ENCODE results near the gene DOCK10. TPM values are rescaled to one million over a fixed set of nuclear protein-coding genes. Genes with fewer than 3 reads are reported as not detected.

The DOCK10 gene
- total RNA-seq, 1 experiment from 2014 or later = 5.8 TPM

- no peak overlapping the region for H3K27ac ChIP-seq (ENCODE audit: low read length)
- no peaks in the 10 kb centered on the region for H3K27me3 ChIP-seq (ENCODE audit: control insufficient read depth, insufficient read depth, low read length)
- ATAC-seq (no peak), DNase-seq (ENCODE audit: low read depth, low spot score) (no peak)
- no peaks in the 10 kb centered on the region for H3K9me3 ChIP-seq (ENCODE audit: control insufficient read depth, insufficient read depth, low read depth, low read length)
- BruUV-seq (replicated peaks) = no TSS peak
- ChIA-PET POLR2A (no interaction called here), CTCF (no interaction called here)
- H3K4me3 ChIP-seq (ENCODE audit: low read depth in 2 of 2, low read length in 2 of 2) = peak overlapping the region in 1 of 2 experiments; percentile 44; a peak in 2 of 4 replicates
- no peaks in the 10 kb centered on the region for H3K36me3 ChIP-seq (ENCODE audit: control insufficient read depth, insufficient read depth, low read length)
- in situ Hi-C loops (cut with HindIII; ENCODE audit: low pct_unique_long_range_greater_than_20kb, low sequenced_read_pairs) (no loop called here), intact Hi-C loops (cut with micrococcal nuclease; ENCODE audit: unreplicated experiment) (no loop called here)
- H3K4me1 ChIP-seq (ENCODE audit: control insufficient read depth, insufficient read depth, low read length) = 0 out of 2 replicates have a peak, but pooled peaks cover 4% of the 10 kb centered on the region
- TF ChIP-seq, protein P1, sequence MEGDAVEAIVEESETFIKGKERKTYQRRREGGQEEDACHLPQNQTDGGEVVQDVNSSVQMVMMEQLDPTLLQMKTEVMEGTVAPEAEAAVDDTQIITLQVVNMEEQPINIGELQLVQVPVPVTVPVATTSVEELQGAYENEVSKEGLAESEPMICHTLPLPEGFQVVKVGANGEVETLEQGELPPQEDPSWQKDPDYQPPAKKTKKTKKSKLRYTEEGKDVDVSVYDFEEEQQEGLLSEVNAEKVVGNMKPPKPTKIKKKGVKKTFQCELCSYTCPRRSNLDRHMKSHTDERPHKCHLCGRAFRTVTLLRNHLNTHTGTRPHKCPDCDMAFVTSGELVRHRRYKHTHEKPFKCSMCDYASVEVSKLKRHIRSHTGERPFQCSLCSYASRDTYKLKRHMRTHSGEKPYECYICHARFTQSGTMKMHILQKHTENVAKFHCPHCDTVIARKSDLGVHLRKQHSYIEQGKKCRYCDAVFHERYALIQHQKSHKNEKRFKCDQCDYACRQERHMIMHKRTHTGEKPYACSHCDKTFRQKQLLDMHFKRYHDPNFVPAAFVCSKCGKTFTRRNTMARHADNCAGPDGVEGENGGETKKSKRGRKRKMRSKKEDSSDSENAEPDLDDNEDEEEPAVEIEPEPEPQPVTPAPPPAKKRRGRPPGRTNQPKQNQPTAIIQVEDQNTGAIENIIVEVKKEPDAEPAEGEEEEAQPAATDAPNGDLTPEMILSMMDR (IDR thresholded peaks at IDR 0.05) = no peak
- no peak for TF ChIP-seq SIN3A (IDR thresholded peaks at IDR 0.05; ENCODE audit: borderline replicate concordance, insufficient read depth, low read depth, low read length)
- no peak for TF ChIP-seq TCF7L2 (IDR thresholded peaks at IDR 0.05; ENCODE audit: low read depth, low read length)
- no peak for TF ChIP-seq POLR2AphosphoS5 (IDR thresholded peaks at IDR 0.05; ENCODE audit: low read depth, low read length)
- no peak for TF ChIP-seq REST (IDR thresholded peaks at IDR 0.05; ENCODE audit: insufficient read depth in 1 of 2, low read depth in 2 of 2, low read length in 1 of 2)
These were observed 58.3 kb downstream of the DOCK10 start for GRCh38 chr2:224983712-224984554.

DNA sequence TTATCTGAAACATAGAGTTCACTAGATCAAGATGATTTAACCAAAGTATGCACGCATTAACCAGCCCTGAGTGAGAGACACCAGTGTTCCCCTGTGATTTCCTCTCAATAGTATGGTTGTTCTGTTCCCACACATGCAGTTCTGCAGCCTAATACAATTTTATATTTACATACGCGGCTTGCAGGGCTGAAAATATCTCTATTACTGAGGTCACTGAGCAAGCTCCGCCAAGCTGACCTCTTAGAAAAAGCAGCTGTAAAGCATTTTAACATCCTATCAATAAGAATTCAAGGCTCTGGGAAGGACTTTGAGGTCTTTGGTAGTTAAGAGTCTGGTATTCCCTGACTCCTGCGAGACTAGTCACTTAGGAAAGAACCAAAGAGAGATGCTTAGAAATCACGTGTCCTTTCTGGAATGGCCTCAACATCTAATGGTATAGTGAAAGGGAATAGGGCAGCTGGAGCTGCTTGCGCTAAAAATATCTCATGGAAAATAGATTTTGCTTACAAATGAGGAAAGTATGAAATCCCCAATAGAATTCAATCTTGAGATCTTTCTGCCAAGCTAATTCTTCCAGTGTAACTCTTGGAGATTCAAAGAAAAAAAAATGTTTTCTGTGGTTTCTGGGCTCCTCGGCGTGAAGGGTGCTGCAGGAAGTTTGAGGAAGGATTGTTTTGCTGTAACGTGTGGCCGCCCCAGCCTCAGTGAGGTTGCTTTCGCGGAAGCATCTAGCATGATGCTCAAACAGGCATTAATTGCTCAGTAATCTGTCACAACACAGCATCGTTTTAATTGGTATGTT, 59.2 kb downstream of the DOCK10 start:
- H3K9me3 ChIP-seq (ENCODE audit: control insufficient read depth, insufficient read depth, low read depth, low read length) = no peaks in the 10 kb centered on the region
- TF ChIP-seq POLR2AphosphoS5 (IDR thresholded peaks at IDR 0.05; ENCODE audit: low read depth, low read length) (no peak), REST (IDR thresholded peaks at IDR 0.05; ENCODE audit: insufficient read depth in 1 of 2, low read depth in 2 of 2, low read length in 1 of 2) (no peak), SIN3A (IDR thresholded peaks at IDR 0.05; ENCODE audit: borderline replicate concordance, insufficient read depth, low read depth, low read length) (no peak), TCF7L2 (IDR thresholded peaks at IDR 0.05; ENCODE audit: low read depth, low read length) (no peak)
- TF ChIP-seq, protein P1 (IDR thresholded peaks at IDR 0.05) = no peak
- BruUV-seq (replicated peaks) = no TSS peak
- no peak overlapping the region for H3K27ac ChIP-seq (ENCODE audit: low read length)
- CTCF ChIA-PET = no interaction called here
- no peaks in the 10 kb centered on the region for H3K27me3 ChIP-seq (ENCODE audit: control insufficient read depth, insufficient read depth, low read length)
- in situ Hi-C loops (cut with HindIII; ENCODE audit: low pct_unique_long_range_greater_than_20kb, low sequenced_read_pairs) = no loop called here
- ATAC-seq (peak; percentile 63), DNase-seq (ENCODE audit: low read depth, low spot score) (no peak)
- POLR2A ChIA-PET = no interaction called here
- peak overlapping the region; percentile 7 to 44 for H3K4me3 ChIP-seq (ENCODE audit: low read depth in 2 of 2, low read length in 2 of 2)
- H3K4me1 ChIP-seq (ENCODE audit: control insufficient read depth, insufficient read depth, low read length) = 0 out of 2 replicates have a peak, but pooled peaks cover 4% of the 10 kb centered on the region
- no peaks in the 10 kb centered on the region for H3K36me3 ChIP-seq (ENCODE audit: control insufficient read depth, insufficient read depth, low read length)
- intact Hi-C loops (cut with micrococcal nuclease; ENCODE audit: unreplicated experiment) = no loop called here

All from Panc1 (cell line).